Gastrocnemius medialis (tissue), 4 donors: ENCODE data around the gene COL6A2.

Source experiments
- CTCF ChIP-seq, 5 experiments: fragments of 450-650 bp in 3 of 5; fragments of 200-600 bp in 2 of 5; sonication (generic) in 2 of 5; IDR thresholded peaks in 4 of 5; conservative IDR thresholded peaks in 1 of 5; 1 replicate in 4 of 5; 2 replicates in 1 of 5; pipeline ENCODE4 v1.5.1; 2016 to 2019; ENCODE audit warnings: antibody characterized with exemption in 5 of 5, mild to moderate bottlenecking in 3 of 5, moderate library complexity in 3 of 5
- POLR2A ChIP-seq, 2 donors: fragments of 450-650 bp; IDR thresholded peaks; one replicate each; pipeline ENCODE4 v1.6.1; 2017; ENCODE audit warnings: antibody characterized with exemption in 2 of 2, mild to moderate bottlenecking in 2 of 2, moderate library complexity in 2 of 2

- TF ChIP-seq CTCF (IDR thresholded peaks at IDR 0.05 in 4 of 5, conservative IDR thresholded peaks at IDR 0.05 in 1 of 5) (no peak), POLR2A (IDR thresholded peaks at IDR 0.05) (no peak)
Measured at GRCh38 chr21:46071082-46071481, 26.8 kb upstream of the COL6A2 start.
